Stimulated activated naive CD8-positive, alpha-beta T cell treated with anti-CD3 and anti-CD28 coated beads, Interleukin-15, Interleukin-2, amounts not matched to agents 100 ng/mL and 50 ng/mL, for 24 hours (primary cell): Measurements from ENCODE around the gene HDGFL1.

Source experiments
- H3K27ac Mint-ChIP-seq: one replicate; pipeline ENCODE4 v1.8.0; 2021; ENCODE audit warnings: mild to moderate bottlenecking, mixed read lengths
- H3K27me3 Mint-ChIP-seq: one replicate; pipeline ENCODE4 v1.8.0; 2021; ENCODE audit warnings: mixed read lengths
- H3K36me3 Mint-ChIP-seq: one replicate; pipeline ENCODE4 v1.8.0; 2021; ENCODE audit warnings: low read depth, mixed read lengths
- H3K4me1 Mint-ChIP-seq: one replicate; pipeline ENCODE4 v1.8.0; 2021; ENCODE audit warnings: low read depth, mixed read lengths
- H3K4me3 Mint-ChIP-seq: one replicate; pipeline ENCODE4 v1.8.0; 2021; ENCODE audit warnings: mild to moderate bottlenecking, mixed read lengths
- H3K9me3 Mint-ChIP-seq: one replicate; pipeline ENCODE4 v1.8.0; 2021; ENCODE audit warnings: mixed read lengths

The HDGFL1 gene

GRCh38 chr6:22569281-22570184 lies at the start of gene HDGFL1:
Gene HDGFL1, plus strand, starts transcription at chr6:22569566. Its CDS starts 10 bp downstream, at chr6:22569576.
- Mint-ChIP-seq H3K9me3 (no peaks in the 10 kb centered on the region), H3K4me1 (no peaks in the 10 kb centered on the region), H3K27me3 (no peaks in the 10 kb centered on the region), H3K27ac (no peak within 1 kb of the TSS), H3K36me3 (no peaks in the 10 kb centered on the region), H3K4me3 (no peak within 1 kb of the TSS)

DNA sequence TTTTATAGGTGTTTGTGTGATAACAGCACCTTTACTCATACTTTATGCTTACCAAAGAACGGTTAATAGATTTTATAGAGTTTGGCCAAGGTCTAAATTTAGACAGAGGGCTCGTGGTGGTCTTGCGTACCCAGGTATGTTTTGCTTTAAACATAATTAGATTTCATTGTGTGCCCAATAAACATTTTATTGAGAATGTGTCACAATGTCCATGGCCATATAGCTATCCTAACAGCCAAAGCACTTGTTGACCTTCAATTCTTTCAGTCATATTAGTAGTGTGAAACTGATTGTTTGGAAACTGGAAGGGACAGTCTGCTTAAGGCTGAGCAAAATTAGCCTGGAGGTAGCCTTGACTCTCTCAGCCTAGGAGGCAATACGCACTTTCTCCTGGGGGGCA lies 48.3 kb upstream of the HDGFL1 start:
- no peaks in the 10 kb centered on the region for H3K27me3 Mint-ChIP-seq
- no peak overlapping the region for H3K4me3 Mint-ChIP-seq
- peaks cover 11% of the 10 kb centered on the region for H3K9me3 Mint-ChIP-seq
- no peaks in the 10 kb centered on the region for H3K4me1 Mint-ChIP-seq
- no peak overlapping the region for H3K27ac Mint-ChIP-seq
- H3K36me3 Mint-ChIP-seq = no peaks in the 10 kb centered on the region

GRCh38 chr6:22526736-22527135 lies 42.6 kb upstream of the HDGFL1 start:
- Mint-ChIP-seq H3K4me3 (no peak overlapping the region), H3K9me3 (peaks cover 10% of the 10 kb centered on the region), H3K27me3 (no peaks in the 10 kb centered on the region), H3K36me3 (no peaks in the 10 kb centered on the region), H3K4me1 (no peaks in the 10 kb centered on the region), H3K27ac (no peak overlapping the region)

DNA sequence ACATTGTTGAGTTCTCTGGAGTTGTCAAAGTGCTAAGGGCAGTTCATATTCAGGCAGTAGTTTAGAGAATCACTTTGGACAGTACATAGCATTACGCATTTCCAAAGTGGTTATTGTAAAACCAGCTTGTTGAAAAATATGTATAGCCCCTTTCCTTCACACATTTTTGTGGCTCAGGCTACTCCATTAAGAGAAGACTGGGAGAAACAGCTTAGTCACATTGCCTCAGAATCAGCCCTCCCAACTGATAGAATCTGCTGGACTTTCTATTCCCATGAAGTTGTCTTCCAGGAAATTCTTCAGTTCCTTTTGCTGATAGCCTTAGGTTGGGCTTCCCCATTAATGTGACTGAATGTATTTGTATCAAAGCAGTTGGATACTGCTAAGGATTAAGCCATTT lies 39.5 kb upstream of the HDGFL1 start:
- Mint-ChIP-seq H3K4me1 (no peaks in the 10 kb centered on the region), H3K4me3 (no peak overlapping the region), H3K36me3 (no peaks in the 10 kb centered on the region), H3K9me3 (peaks cover 5% of the 10 kb centered on the region), H3K27me3 (no peaks in the 10 kb centered on the region), H3K27ac (no peak overlapping the region)

- H3K27me3 Mint-ChIP-seq = no peaks in the 10 kb centered on the region
- H3K9me3 Mint-ChIP-seq = peaks cover 5% of the 10 kb centered on the region
- no peaks in the 10 kb centered on the region for H3K36me3 Mint-ChIP-seq
- no peaks in the 10 kb centered on the region for H3K4me1 Mint-ChIP-seq
- H3K4me3 Mint-ChIP-seq = no peak overlapping the region
- no peak overlapping the region for H3K27ac Mint-ChIP-seq
These were observed 38.9 kb upstream of the HDGFL1 start for GRCh38 chr6:22530506-22530905.

DNA sequence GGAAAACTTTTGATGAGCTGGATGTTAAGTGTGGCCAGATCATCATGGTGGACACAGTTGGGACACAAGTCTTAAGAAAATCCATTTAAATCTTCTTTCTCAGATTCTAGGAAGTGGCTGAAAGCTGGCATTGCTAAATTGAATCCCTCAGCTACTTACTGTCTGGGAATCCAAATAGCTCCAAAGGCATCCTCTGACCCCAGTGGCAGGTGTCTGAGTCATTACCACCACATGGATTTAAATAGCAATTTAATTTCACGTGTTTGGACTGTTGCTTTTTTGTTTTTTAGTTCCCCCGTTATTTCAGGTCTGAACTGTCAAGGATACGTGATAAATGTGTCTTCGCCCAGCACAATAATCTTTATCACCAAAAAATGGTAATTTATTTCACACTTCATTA lies 33.2 kb upstream of the HDGFL1 start:
- Mint-ChIP-seq H3K27me3 (no peaks in the 10 kb centered on the region), H3K4me3 (no peak overlapping the region), H3K4me1 (no peaks in the 10 kb centered on the region), H3K27ac (no peak overlapping the region), H3K9me3 (no peaks in the 10 kb centered on the region), H3K36me3 (no peaks in the 10 kb centered on the region)

GRCh38 chr6:22544476-22544875 lies 24.9 kb upstream of the HDGFL1 start:
- H3K27me3 Mint-ChIP-seq = no peaks in the 10 kb centered on the region
- H3K36me3 Mint-ChIP-seq = no peaks in the 10 kb centered on the region

DNA sequence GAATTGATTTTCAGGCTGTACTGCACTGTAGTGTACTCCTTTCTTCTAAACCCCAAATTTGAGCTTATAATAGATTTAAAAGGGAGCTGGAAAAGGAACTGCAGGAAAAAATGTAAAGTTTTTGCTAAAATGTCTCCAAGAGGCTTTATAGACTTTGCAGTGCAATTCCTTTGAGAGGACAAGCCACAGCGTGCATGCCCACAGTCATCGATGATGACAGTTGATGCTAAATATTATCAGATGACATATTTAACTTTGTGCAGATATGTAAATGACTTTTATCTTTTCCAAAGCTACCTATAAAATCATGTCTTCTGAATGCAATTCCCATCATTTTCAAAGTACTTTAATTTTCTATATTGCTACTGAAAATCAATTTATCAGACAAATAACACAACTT lies 24.3 kb upstream of the HDGFL1 start:
- H3K4me1 Mint-ChIP-seq = no peaks in the 10 kb centered on the region
- no peak overlapping the region for H3K4me3 Mint-ChIP-seq
- H3K36me3 Mint-ChIP-seq = no peaks in the 10 kb centered on the region
- no peaks in the 10 kb centered on the region for H3K9me3 Mint-ChIP-seq
- H3K27me3 Mint-ChIP-seq = no peaks in the 10 kb centered on the region
- no peak overlapping the region for H3K27ac Mint-ChIP-seq

More at GRCh38 chr6:22544476-22544875, 24.9 kb upstream of the HDGFL1 start:
- Mint-ChIP-seq H3K27ac (no peak overlapping the region), H3K4me1 (no peaks in the 10 kb centered on the region), H3K4me3 (no peak overlapping the region), H3K9me3 (no peaks in the 10 kb centered on the region)

DNA sequence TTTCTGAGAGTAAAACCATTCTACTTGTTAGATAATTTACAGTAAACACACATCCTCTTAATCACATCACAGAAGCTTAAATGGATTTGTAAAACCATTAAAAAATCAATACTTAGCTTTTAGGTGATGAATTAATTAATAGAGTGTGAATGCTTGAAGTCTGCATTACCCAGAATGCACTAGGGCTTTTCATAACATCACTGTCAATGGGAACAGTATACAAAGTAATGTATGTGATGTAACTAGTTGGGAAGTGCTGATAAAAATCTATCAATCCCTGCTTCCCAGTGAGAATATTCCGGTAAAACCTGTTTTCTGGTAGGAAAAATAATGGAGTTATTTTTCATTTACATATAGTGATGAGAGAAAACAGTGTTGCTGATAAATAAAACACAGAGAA lies 23.1 kb upstream of the HDGFL1 start:
- H3K36me3 Mint-ChIP-seq = no peaks in the 10 kb centered on the region
- no peak overlapping the region for H3K27ac Mint-ChIP-seq
- no peaks in the 10 kb centered on the region for H3K9me3 Mint-ChIP-seq
- no peak overlapping the region for H3K4me3 Mint-ChIP-seq
- H3K4me1 Mint-ChIP-seq = no peaks in the 10 kb centered on the region
- H3K27me3 Mint-ChIP-seq = no peaks in the 10 kb centered on the region

GRCh38 chr6:22550971-22551670 lies 18.2 kb upstream of the HDGFL1 start:
- no peaks in the 10 kb centered on the region for H3K36me3 Mint-ChIP-seq
- H3K4me3 Mint-ChIP-seq = no peak overlapping the region
- no peaks in the 10 kb centered on the region for H3K4me1 Mint-ChIP-seq
- no peaks in the 10 kb centered on the region for H3K9me3 Mint-ChIP-seq
- H3K27me3 Mint-ChIP-seq = no peaks in the 10 kb centered on the region
- H3K27ac Mint-ChIP-seq = no peak overlapping the region

- Mint-ChIP-seq H3K4me1 (no peaks in the 10 kb centered on the region), H3K36me3 (no peaks in the 10 kb centered on the region), H3K27me3 (no peaks in the 10 kb centered on the region), H3K4me3 (no peak overlapping the region), H3K9me3 (no peaks in the 10 kb centered on the region), H3K27ac (no peak overlapping the region)
These were observed 13.1 kb upstream of the HDGFL1 start for GRCh38 chr6:22556266-22556665.

DNA sequence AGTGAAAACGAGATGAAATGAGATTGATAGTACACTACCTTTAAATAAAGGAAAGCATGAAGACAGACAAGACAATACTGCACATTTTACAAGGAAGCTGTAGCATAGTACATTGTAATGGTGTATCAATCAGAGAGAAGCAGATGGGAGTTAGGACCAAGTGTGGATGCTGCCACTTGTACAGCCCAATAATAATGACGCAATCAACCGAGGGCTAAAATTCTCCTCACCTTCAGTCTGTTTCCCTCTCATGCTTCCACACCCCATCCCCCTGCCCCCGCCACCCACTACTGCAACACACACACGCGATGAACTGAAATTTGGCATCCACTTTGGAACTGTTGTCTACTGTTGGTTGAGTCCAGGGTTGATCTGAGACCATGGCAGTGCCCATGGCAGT lies 12.4 kb upstream of the HDGFL1 start:
- Mint-ChIP-seq H3K4me1 (no peaks in the 10 kb centered on the region), H3K27me3 (no peaks in the 10 kb centered on the region), H3K36me3 (no peaks in the 10 kb centered on the region), H3K27ac (no peak overlapping the region), H3K9me3 (no peaks in the 10 kb centered on the region), H3K4me3 (no peak overlapping the region)

GRCh38 chr6:22558288-22558882 lies 11.0 kb upstream of the HDGFL1 start:
- no peak overlapping the region for H3K27ac Mint-ChIP-seq
- no peaks in the 10 kb centered on the region for H3K9me3 Mint-ChIP-seq
- no peaks in the 10 kb centered on the region for H3K36me3 Mint-ChIP-seq
- H3K4me3 Mint-ChIP-seq = no peak overlapping the region
- no peaks in the 10 kb centered on the region for H3K4me1 Mint-ChIP-seq
- H3K27me3 Mint-ChIP-seq = no peaks in the 10 kb centered on the region

GRCh38 chr6:22568854-22569253 lies 512 bp upstream of the HDGFL1 start:
- Mint-ChIP-seq H3K27me3 (no peaks in the 10 kb centered on the region), H3K4me3 (no peak overlapping the region), H3K4me1 (no peaks in the 10 kb centered on the region), H3K36me3 (no peaks in the 10 kb centered on the region), H3K9me3 (no peaks in the 10 kb centered on the region), H3K27ac (no peak overlapping the region)

DNA sequence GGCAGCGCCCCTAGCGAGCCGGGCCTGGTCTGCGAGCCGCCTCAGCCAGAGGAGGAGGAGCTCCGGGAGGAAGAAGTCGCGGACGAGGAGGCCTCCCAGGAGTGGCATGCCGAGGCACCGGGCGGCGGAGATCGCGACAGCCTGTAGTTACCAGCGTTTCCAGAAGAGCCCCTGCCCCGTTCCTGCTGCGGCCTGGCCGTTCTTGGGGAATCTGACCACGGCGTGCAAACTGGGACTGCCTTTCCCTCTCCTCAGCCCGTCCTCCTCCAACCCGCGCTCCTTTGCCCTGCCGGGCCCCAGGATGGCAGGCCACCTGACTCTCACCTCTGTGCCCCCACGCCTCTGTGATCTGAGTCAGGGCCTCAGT lies 802 bp downstream of the HDGFL1 start:
- no peak overlapping the region for H3K27ac Mint-ChIP-seq
- no peak overlapping the region for H3K4me3 Mint-ChIP-seq
- H3K27me3 Mint-ChIP-seq = no peaks in the 10 kb centered on the region
- no peaks in the 10 kb centered on the region for H3K36me3 Mint-ChIP-seq
- no peaks in the 10 kb centered on the region for H3K4me1 Mint-ChIP-seq
- no peaks in the 10 kb centered on the region for H3K9me3 Mint-ChIP-seq
